HCT116 (cell line): ENCODE data around the gene IL17A.

ENCODE experiments used
- ATF3 ChIP-seq: IDR thresholded peaks from 2 replicates; pipeline ENCODE4 v1.6.1; 2012
- CBX3 ChIP-seq: IDR thresholded peaks from 2 replicates; pipeline ENCODE4 v1.6.1; 2012; ENCODE audit warnings: low read depth
- CEBPB ChIP-seq: IDR thresholded peaks from 2 replicates; pipeline ENCODE4 v1.6.1; 2012; ENCODE audit warnings: low read depth
- CTCF ChIP-seq, 3 experiments: fragments of 200-600 bp in 1 of 3; sonication (generic) in 1 of 3; IDR thresholded peaks in 2 of 3; conservative IDR thresholded peaks in 1 of 3; 2 replicates each; pipeline ENCODE4 v1.5.1; 2012 to 2017; ENCODE audit warnings: low read depth in 2 of 3, low read length in 2 of 3, antibody characterized with exemption in 1 of 3, borderline replicate concordance in 1 of 3, control low read depth in 1 of 3, mild to moderate bottlenecking in 1 of 3, mixed read lengths in 1 of 3, mixed run types in 1 of 3, moderate library complexity in 1 of 3; ENCODE audit not compliant: insufficient read depth in 1 of 3
- EZH2 ChIP-seq: fragments of 200-600 bp; sonication (generic); IDR thresholded peaks from 2 replicates; pipeline ENCODE4 v1.6.1; 2017; ENCODE audit warnings: antibody characterized with exemption, mixed run types
- JUND ChIP-seq: IDR thresholded peaks from 2 replicates; pipeline ENCODE4 v1.6.1; 2012
- POLR2A ChIP-seq: IDR thresholded peaks from 2 replicates; pipeline ENCODE4 v1.7.0; 2011; ENCODE audit warnings: borderline replicate concordance; ENCODE audit not compliant: insufficient read depth, insufficient read length; ENCODE audit errors: extremely low read depth
- POLR2AphosphoS5 ChIP-seq: IDR thresholded peaks from 2 replicates; pipeline ENCODE4 v1.6.1; 2011; ENCODE audit warnings: mild to moderate bottlenecking, low read depth, low read length, moderate library complexity
- RAD21 ChIP-seq: IDR thresholded peaks from 2 replicates; pipeline ENCODE4 v1.6.1; 2012; ENCODE audit warnings: low read depth, mild to moderate bottlenecking
- REST ChIP-seq: IDR thresholded peaks from 2 replicates; pipeline ENCODE4 v1.6.1; 2012; ENCODE audit warnings: low read depth
- SP1 ChIP-seq: IDR thresholded peaks from 2 replicates; pipeline ENCODE4 v1.6.1; 2012; ENCODE audit warnings: low read depth
- TCF7L2 ChIP-seq: IDR thresholded peaks from 2 replicates; pipeline ENCODE4 v1.7.0; 2011; ENCODE audit warnings: borderline replicate concordance, inconsistent platforms; ENCODE audit not compliant: insufficient read depth, insufficient read length; ENCODE audit errors: extremely low read depth
- ZFX ChIP-seq: fragments of 450-650 bp; IDR thresholded peaks from 2 replicates; pipeline ENCODE4 v1.6.1; 2017
- ZNF274 ChIP-seq: fragments of 200-500 bp; sonication (Bioruptor generic); IDR thresholded peaks from 2 replicates; pipeline ENCODE4 v1.6.1; 2014; ENCODE audit warnings: mild to moderate bottlenecking, low read depth, low read length, inconsistent platforms

GRCh38 chr6:52154381-52154780, 31.8 kb upstream of the IL17A start:
- TF ChIP-seq EZH2 (no peak), CTCF (IDR thresholded peaks at IDR 0.05 in 2 of 3, conservative IDR thresholded peaks at IDR 0.05 in 1 of 3; ENCODE audit: borderline replicate concordance in 1 of 3, insufficient read depth in 1 of 3, low read depth in 2 of 3, low read length in 2 of 3) (no peak), ZNF274 (no peak), POLR2AphosphoS5 (no peak), ZFX (no peak), JUND (no peak), POLR2A (no peak), TCF7L2 (no peak), CBX3 (no peak), SP1 (no peak), REST (no peak), ATF3 (no peak), CEBPB (no peak), RAD21 (no peak)
